Fibroblast of the aortic adventitia (primary cell): ENCODE measurements around the gene AKAP8. TPM values are rescaled to one million over a fixed set of nuclear protein-coding genes. Genes with fewer than 3 reads are reported as not detected.

ENCODE experiments used
- DNase-seq: peaks from one replicate; pipeline ENCODE4 v3.0.0-alpha.2; 2010; ENCODE audit warnings: low read depth
- H3K4me3 ChIP-seq: 2 replicates; pipeline ENCODE4 v1.5.1; 2011; ENCODE audit warnings: low read depth, mild to moderate bottlenecking, control low read depth, low read length, moderate library complexity
- total RNA-seq: library from RNA; depleted of rRNA; stranded (reverse); fragments of >200 nt; gene quantifications from 2 replicates; pipeline ENCODE4 v1.2.3, GENCODE V29; 2012; ENCODE audit warnings: low replicate concordance
- TF ChIP-seq, protein P1 (sequence below): IDR thresholded peaks from 2 replicates; pipeline ENCODE4 v1.5.1; 2011; ENCODE audit warnings: mild to moderate bottlenecking, low read length, control low read depth, inconsistent platforms; ENCODE audit not compliant: insufficient read depth

AKAP8 gene
- total RNA-seq, 1 donor: 15.5 TPM

DNA sequence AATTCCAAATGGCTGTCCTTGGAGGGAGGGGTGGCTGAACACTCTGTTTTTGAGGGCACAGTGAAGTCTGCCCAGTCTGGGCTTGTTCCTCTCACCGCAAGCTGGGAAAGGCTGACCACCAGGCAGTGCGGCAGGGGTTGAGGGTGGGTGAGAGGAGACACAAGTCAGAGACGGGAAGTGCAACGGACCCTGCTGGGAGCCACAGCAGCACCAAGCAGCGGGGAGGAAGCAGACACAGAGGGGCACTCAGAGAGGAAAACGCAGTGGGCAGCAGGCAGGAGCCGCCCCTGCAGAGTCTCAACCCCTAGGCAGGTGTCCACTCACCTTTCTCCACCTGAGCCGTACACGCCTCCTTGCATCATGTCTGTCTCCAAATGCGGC lies 23.6 kb upstream of the AKAP8 start:
- TF ChIP-seq, protein P1, sequence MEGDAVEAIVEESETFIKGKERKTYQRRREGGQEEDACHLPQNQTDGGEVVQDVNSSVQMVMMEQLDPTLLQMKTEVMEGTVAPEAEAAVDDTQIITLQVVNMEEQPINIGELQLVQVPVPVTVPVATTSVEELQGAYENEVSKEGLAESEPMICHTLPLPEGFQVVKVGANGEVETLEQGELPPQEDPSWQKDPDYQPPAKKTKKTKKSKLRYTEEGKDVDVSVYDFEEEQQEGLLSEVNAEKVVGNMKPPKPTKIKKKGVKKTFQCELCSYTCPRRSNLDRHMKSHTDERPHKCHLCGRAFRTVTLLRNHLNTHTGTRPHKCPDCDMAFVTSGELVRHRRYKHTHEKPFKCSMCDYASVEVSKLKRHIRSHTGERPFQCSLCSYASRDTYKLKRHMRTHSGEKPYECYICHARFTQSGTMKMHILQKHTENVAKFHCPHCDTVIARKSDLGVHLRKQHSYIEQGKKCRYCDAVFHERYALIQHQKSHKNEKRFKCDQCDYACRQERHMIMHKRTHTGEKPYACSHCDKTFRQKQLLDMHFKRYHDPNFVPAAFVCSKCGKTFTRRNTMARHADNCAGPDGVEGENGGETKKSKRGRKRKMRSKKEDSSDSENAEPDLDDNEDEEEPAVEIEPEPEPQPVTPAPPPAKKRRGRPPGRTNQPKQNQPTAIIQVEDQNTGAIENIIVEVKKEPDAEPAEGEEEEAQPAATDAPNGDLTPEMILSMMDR: no peak
- DNase-seq: no peak

GRCh38 chr19:15402411-15403150 lies 23.0 kb upstream of the AKAP8 start:
- DNase-seq: no peak
- TF ChIP-seq, protein P1: no peak
- no peak overlapping the region for H3K4me3 ChIP-seq

More for the DNA sequence above, 23.6 kb upstream of the AKAP8 start:
- no peak overlapping the region for H3K4me3 ChIP-seq

DNA sequence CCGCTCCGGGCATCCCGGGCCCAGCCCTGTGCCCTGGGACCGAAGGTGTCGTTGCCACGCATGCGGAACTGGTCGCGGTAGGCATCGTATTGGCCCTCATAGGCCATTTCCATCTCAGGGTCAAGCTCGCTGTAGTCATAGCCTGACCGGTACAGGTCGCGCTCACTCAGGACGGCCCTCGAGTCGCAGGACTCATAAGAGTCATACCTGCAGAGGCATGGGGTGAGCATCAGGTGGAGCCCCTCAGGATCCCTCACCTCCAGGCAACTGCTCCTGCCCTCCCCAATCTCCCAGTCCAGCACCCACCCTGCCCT lies 21.8 kb upstream of the AKAP8 start:
- DNase-seq: no peak
- H3K4me3 ChIP-seq: no peak overlapping the region
- TF ChIP-seq, protein P1: no peak

- TF ChIP-seq, protein P1: no peak
- H3K4me3 ChIP-seq: no peak overlapping the region
- no peak for DNase-seq
These were observed 21.2 kb upstream of the AKAP8 start for GRCh38 chr19:15400521-15401396.

GRCh38 chr19:15399635-15400034 lies 20.0 kb upstream of the AKAP8 start:
- no peak for DNase-seq
- TF ChIP-seq, protein P1: no peak
- H3K4me3 ChIP-seq: no peak overlapping the region

DNA sequence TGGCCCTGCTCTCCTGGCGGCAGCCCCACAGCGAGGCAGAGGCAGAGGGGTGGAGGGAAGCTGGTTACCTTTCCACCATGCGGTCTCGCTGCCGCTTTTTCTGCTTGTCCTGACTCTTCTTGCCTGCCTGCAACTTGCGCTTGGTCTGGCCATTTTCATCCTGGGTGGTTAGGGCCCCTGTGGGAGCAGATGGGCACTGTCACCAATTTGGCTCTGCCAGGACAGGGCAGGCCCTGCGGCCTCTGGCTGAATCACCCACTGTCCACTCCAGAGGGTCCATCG lies 19.6 kb upstream of the AKAP8 start:
- H3K4me3 ChIP-seq: no peak overlapping the region
- TF ChIP-seq, protein P1: no peak

More for the DNA sequence above, 19.6 kb upstream of the AKAP8 start:
- DNase-seq: no peak
